ENCODE measurements around the gene TMEM117.

TMEM117 gene

DNA sequence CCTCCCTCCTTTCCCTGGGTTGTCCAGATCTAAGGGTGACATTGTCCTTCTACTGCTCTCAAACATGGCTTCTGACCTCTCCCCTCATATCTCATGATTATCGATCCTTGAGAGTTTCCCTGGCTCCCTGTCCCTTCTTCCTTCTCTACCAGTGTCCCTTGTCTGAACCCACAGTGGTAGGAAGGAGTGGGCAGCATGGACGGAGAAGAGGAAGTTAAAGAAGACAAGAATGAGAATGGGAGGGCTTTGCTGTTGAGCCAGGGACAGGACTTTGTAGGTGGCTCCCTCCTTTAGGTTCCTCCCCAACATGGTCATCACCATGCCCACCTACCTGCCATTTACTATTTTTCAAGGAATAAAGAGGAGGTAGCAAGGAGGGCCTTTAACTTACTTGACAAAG is 166.7 kb downstream of the TMEM117 start:
- no peak overlapping the region for H3K9ac ChIP-seq
- H3K4me1 ChIP-seq = no peaks in the 10 kb centered on the region
- H3K27ac ChIP-seq = no peak overlapping the region
- H3K79me2 ChIP-seq = no peaks in the 10 kb centered on the region
- H3K36me3 ChIP-seq (ENCODE audit: control insufficient read depth, insufficient read depth, low read length) = no peaks in the 10 kb centered on the region
- H3K27me3 ChIP-seq (ENCODE audit: control insufficient read depth, insufficient read depth, low read length) = no peaks in the 10 kb centered on the region
- H3K9me3 ChIP-seq (ENCODE audit: control insufficient read depth, low read length) = no peaks in the 10 kb centered on the region
- H3K4me3 ChIP-seq (ENCODE audit: low read depth, low read length) = no peak overlapping the region
- no peak overlapping the region for H3K4me2 ChIP-seq (ENCODE audit: low read length)
- H2AFZ ChIP-seq = no peak overlapping the region
- TF ChIP-seq CTCF (IDR thresholded peaks at IDR 0.05) = no peak

DNA sequence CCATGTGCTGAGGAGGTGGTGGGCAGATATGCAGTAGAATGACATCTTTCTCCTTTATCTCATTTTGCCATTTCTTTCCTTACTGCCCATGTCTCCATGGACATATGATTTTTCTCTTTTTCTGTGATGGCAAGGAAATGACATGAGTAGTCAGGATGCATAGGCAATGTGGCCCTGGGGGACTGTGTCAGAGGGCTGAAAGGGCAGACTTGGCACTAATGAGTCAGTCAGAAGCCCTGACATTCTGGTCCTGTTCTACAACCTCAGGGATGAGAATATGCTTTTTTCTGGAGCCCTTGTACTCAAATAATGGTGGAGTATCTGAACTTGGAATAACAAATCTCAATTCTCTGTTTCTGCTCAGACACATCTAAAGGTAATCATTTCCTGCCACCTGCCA is 167.8 kb downstream of the TMEM117 start:
- TF ChIP-seq CTCF (IDR thresholded peaks at IDR 0.05) = no peak
- Histone ChIP-seq H2AFZ (no peak overlapping the region), H3K27ac (no peak overlapping the region), H3K36me3 (ENCODE audit: control insufficient read depth, insufficient read depth, low read length) (no peaks in the 10 kb centered on the region), H3K79me2 (no peaks in the 10 kb centered on the region), H3K4me2 (ENCODE audit: low read length) (no peak overlapping the region), H3K27me3 (ENCODE audit: control insufficient read depth, insufficient read depth, low read length) (no peaks in the 10 kb centered on the region), H3K9me3 (ENCODE audit: control insufficient read depth, low read length) (no peaks in the 10 kb centered on the region), H3K4me3 (ENCODE audit: low read depth, low read length) (no peak overlapping the region), H3K4me1 (no peaks in the 10 kb centered on the region), H3K9ac (no peak overlapping the region)

DNA sequence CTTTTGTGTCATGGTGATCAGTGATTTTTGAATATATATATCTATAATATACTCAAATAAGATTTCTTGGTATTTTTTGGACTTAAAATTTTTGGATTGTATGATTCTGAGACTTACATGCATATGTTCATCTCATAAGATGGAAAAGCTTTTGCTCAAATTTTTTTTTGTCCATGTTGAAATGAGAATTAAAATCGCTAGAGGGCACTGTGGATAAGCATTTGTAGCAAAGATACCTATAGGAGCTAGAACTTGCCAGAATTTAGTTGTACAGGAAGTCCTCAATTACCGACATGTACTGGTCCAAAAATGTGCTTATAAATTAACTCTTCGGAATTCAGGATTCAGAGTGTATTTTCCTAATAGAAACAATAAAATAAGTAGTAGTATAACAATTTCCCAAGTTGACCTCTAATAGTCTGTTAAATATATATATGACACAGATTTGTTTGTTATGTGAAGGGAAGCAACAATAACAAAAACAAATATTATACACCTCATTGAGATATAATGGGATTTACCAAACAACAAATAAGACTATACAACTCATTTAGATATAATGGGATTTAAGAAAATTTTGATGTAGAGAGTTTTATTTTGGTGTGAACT is 179.6 kb downstream of the TMEM117 start:
- H3K27ac ChIP-seq = no peak overlapping the region
- no peaks in the 10 kb centered on the region for H3K36me3 ChIP-seq (ENCODE audit: control insufficient read depth, insufficient read depth, low read length)
- TF ChIP-seq CTCF (IDR thresholded peaks at IDR 0.05) = peak; percentile 56
- H3K9me3 ChIP-seq (ENCODE audit: control insufficient read depth, low read length) = no peaks in the 10 kb centered on the region
- H3K4me2 ChIP-seq (ENCODE audit: low read length) = no peak overlapping the region
- no peaks in the 10 kb centered on the region for H3K4me1 ChIP-seq
- no peak overlapping the region for H3K4me3 ChIP-seq (ENCODE audit: low read depth, low read length)
- H2AFZ ChIP-seq = no peak overlapping the region
- H3K9ac ChIP-seq = no peak overlapping the region
- no peaks in the 10 kb centered on the region for H3K79me2 ChIP-seq
- no peaks in the 10 kb centered on the region for H3K27me3 ChIP-seq (ENCODE audit: control insufficient read depth, insufficient read depth, low read length)

- H3K36me3 ChIP-seq (ENCODE audit: control insufficient read depth, insufficient read depth, low read length) = no peaks in the 10 kb centered on the region
- H3K79me2 ChIP-seq = no peaks in the 10 kb centered on the region
- H3K27me3 ChIP-seq (ENCODE audit: control insufficient read depth, insufficient read depth, low read length) = no peaks in the 10 kb centered on the region
- no peak overlapping the region for H3K27ac ChIP-seq
- H3K4me2 ChIP-seq (ENCODE audit: low read length) = no peak overlapping the region
- no peaks in the 10 kb centered on the region for H3K4me1 ChIP-seq
- TF ChIP-seq CTCF (IDR thresholded peaks at IDR 0.05) = no peak
- H3K9me3 ChIP-seq (ENCODE audit: control insufficient read depth, low read length) = no peaks in the 10 kb centered on the region
- H2AFZ ChIP-seq = no peak overlapping the region
- no peak overlapping the region for H3K9ac ChIP-seq
- H3K4me3 ChIP-seq (ENCODE audit: low read depth, low read length) = no peak overlapping the region
Measured at GRCh38 chr12:44017216-44017615, 181.3 kb downstream of the TMEM117 start.

DNA sequence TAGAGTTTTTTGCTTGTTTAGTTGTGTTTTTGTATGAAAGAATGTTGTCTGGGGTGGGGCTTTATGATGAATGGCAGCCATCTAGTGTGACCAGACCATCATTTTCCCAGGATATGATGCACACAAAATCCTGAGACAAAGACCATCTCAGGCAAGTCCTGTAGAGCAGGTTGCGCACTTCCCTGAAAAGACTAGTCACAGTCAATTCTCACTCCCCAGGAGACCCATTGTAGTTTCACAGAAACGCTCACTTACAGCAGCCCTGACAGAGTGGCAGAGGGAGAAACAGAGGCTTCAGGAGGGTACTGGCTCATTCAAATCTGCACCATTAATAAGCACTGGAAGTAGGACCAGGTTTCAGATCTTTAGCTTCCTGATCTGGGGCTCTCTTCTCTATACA is 183.2 kb downstream of the TMEM117 start:
- H3K79me2 ChIP-seq = no peaks in the 10 kb centered on the region
- no peaks in the 10 kb centered on the region for H3K36me3 ChIP-seq (ENCODE audit: control insufficient read depth, insufficient read depth, low read length)
- no peak overlapping the region for H3K9ac ChIP-seq
- no peak overlapping the region for H3K27ac ChIP-seq
- H2AFZ ChIP-seq = no peak overlapping the region
- no peaks in the 10 kb centered on the region for H3K4me1 ChIP-seq
- H3K4me3 ChIP-seq (ENCODE audit: low read depth, low read length) = no peak overlapping the region
- H3K9me3 ChIP-seq (ENCODE audit: control insufficient read depth, low read length) = no peaks in the 10 kb centered on the region
- no peak overlapping the region for H3K4me2 ChIP-seq (ENCODE audit: low read length)
- no peaks in the 10 kb centered on the region for H3K27me3 ChIP-seq (ENCODE audit: control insufficient read depth, insufficient read depth, low read length)
- no peak for TF ChIP-seq CTCF (IDR thresholded peaks at IDR 0.05)
